HG03175 (cell line): ENCODE results near the gene TGFBI.

Source experiments
- ATAC-seq: cut with Tn5 transposase; IDR thresholded peaks from one replicate; pipeline ENCODE4 v1.9.1; 2021; ENCODE audit warnings: mild to moderate bottlenecking, moderate library complexity; ENCODE audit not compliant: unreplicated experiment

TGFBI gene

DNA sequence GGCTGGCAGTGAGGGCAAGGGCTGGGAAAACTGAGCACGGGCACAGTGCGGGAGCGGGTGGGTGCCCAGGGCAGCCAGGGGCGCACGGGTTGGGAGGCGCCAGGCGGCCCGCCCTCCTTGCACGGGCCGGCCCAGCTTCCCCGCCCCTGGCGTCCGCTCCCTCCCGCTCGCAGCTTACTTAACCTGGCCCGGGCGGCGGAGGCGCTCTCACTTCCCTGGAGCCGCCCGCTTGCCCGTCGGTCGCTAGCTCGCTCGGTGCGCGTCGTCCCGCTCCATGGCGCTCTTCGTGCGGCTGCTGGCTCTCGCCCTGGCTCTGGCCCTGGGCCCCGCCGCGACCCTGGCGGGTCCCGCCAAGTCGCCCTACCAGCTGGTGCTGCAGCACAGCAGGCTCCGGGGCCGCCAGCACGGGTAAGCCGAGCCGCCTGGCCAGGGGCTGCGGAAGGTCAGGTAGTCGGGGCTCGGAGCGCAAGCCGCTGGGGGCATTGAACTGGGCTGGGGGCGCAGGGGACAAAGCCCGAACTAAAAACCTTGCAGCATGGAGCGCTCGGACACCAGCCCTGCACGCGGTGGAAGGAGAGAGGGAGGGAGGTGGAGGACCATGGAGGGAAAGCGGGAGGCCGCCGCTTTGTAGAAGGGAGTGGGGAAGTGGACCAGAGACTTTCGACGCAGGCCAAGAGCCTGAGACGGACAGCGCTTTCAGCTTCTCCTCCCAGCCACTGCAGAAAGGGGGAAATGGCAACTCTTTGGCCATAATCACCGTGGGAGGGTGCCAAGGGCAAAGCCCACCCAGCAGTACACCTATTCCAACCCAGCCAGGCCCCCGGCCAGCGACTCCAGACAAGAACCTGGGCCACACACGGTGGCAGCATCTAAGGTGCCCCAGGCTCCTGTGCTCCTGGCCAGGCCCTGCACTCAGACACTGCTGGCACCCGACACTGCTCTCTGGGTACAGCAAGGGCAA lies at the start of gene TGFBI:
Gene TGFBI (plus strand): TSS at position 207 of the 961 bp plus-strand sequence. CDS start 68 bp downstream, at position 275.
- ATAC-seq: peak; percentile 51

DNA sequence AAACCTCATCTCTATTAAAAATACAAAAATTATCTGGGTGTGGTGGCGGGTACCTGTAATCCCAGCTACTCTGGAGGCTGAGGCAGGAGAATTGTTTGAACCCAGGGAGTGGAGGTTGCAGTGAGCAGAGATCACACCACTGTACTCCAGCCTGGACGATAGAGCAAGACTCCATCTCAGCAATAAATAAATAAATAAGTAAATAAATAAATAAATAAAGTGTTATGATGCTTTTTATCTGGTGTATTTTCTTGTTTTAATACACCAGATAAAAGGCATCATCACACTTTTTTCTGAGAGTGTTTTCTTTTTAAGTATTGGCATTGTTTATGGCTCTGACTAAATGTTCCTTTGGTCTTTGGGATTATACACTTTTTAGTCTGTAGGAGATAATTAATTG lies 49.8 kb upstream of the TGFBI start:
- no peak for ATAC-seq

- ATAC-seq: no peak
Observed at GRCh38 chr5:135979510-135979909, 49.3 kb upstream of the TGFBI start.

- no peak for ATAC-seq
Observed at GRCh38 chr5:135980620-135981019, 48.2 kb upstream of the TGFBI start.

GRCh38 chr5:135985951-135986350 lies 42.8 kb upstream of the TGFBI start:
- ATAC-seq: no peak

- no peak for ATAC-seq
Observed at GRCh38 chr5:135986401-135986800, 42.4 kb upstream of the TGFBI start.

GRCh38 chr5:135986891-135987401 lies 41.8 kb upstream of the TGFBI start:
- no peak for ATAC-seq

- ATAC-seq: no peak
Observed at GRCh38 chr5:135988546-135988945, 40.2 kb upstream of the TGFBI start.

- ATAC-seq: no peak
Observed at GRCh38 chr5:135989686-135990085, 39.1 kb upstream of the TGFBI start.

DNA sequence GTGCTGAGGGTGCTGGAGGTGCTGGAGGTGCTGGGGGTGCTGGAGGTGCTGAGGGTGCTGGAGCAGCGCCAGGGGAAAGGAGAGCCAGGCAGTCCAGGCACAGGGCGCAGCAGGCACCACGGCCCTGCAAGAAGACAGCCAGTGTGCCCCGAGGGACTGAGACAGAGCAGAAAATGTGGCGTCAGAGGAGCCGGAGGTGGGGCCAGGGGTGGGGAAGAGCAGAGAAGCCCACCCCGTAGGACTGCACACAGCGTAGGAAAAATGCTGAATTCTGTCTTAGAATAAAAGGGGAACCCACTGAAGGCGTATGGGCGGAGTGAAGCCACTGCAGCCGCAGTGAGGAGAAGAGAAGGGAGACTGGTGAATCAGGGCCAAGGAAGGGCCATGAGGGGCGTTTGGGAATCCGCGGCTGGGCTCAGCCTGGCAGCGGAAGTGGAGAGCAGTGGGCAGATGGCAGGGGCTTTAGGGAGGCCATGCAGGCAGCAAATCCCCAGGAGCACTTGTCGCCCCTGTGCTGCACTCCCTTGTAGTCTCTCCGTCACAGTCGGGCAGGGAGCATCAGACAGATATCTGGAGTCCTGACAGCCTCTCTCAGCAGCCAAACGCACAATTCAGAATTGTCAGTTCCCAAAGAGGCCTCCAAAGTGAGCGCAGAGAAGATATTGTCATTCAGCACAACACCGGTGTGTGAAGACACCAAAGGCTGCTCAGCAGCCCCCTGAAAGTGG lies 38.1 kb upstream of the TGFBI start:
- ATAC-seq: no peak

GRCh38 chr5:135991429-135991828 lies 37.4 kb upstream of the TGFBI start:
- no peak for ATAC-seq

DNA sequence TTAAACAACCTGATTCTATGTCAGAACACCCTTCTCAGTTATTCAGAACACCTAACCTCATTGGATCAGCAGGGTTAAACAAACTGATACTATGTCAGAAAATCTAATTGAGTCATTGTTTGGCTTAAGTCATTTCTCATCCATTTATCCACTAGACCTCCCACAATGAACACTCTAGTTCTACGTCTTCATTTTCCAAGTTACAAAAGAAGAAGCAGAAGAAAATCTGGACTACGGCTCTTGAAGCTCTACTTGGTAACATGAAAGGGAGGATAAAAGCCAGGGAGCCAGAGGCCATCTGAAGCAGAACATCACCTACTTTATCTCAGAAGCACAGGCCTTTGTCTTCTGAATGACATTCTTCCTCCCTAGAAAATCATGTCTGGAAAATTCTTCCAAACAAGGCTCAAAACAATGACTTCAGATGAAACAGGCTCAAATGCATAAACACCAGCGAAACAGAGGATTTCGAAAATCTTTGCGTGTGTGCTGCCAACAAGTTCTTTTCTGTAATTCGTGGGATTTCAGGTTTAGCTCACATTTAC lies 35.4 kb upstream of the TGFBI start:
- no peak for ATAC-seq

GRCh38 chr5:135993880-135994636 lies 34.7 kb upstream of the TGFBI start:
- no peak for ATAC-seq

- ATAC-seq: no peak
Observed at GRCh38 chr5:135995976-135996375, 32.8 kb upstream of the TGFBI start.

- ATAC-seq: no peak
Observed at GRCh38 chr5:135996611-135997010, 32.2 kb upstream of the TGFBI start.

DNA sequence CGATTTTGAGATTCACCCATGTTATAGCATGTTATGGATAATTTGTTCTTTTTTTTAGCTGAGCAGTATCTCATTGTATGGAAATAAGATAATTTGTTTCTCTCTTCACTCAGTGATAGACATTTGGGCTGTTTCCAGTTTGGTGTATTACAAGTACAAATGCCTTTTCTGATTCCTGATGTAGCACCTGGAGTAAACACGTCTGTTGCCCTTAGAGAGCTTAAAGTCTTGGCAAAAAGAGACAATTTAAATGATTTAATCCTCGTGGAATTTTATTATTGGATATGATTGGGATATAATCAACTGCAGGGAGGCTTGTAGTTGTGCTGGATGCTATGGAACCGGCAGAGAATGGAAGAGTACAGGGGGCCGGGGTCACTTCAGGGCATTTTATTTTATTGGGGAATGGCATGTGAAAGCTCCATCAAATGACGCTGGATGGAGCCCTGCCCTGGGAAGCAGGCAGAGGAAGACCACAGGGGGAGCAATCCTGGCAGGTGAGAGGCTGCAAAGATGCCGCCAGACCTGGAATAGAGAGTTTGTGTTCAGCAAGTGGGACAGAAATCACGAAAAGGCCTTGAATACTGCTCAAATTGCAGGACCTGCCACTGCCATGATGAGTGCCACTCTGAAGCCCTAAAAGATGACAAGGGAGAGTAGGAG lies 31.0 kb upstream of the TGFBI start:
- ATAC-seq: no peak

GRCh38 chr5:135998889-135999288 lies 29.9 kb upstream of the TGFBI start:
- no peak for ATAC-seq

- ATAC-seq: no peak
Observed at GRCh38 chr5:135999406-136000139, 29.2 kb upstream of the TGFBI start.

DNA sequence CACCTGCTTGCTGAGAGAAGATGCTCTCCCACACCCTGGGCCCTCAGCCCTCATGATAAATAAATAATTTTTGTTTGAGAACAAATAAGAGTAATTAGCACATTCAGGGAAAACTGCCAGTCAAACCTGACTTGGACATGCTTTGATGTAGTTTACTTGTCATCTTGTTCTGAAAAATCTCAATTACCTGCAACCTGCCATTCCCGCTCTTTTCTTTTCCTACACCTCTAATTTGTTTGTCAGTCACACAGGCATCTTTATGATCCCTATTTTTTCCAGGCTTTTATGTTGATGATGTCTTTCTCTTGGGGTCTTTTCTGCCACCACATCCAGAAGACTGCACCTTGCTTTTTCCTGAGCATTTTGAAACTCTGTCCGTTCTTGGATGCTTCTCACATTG lies 28.6 kb upstream of the TGFBI start:
- no peak for ATAC-seq

GRCh38 chr5:136000932-136001331 lies 27.9 kb upstream of the TGFBI start:
- no peak for ATAC-seq
